Glutamatergic neuron (in vitro differentiated cells): Measurements from ENCODE around the gene ZBTB47. TPM values are rescaled to one million over a fixed set of nuclear protein-coding genes. Genes with fewer than 3 reads are reported as not detected.

Source experiments
- DNase-seq: peaks from one replicate; pipeline ENCODE4 v3.0.0; 2022
- H3K27ac Mint-ChIP-seq: one replicate; pipeline ENCODE4 v1.8.0; 2020; ENCODE audit warnings: mild to moderate bottlenecking, mixed read lengths, inconsistent platforms; ENCODE audit not compliant: unreplicated experiment
- H3K27me3 Mint-ChIP-seq: one replicate; pipeline ENCODE4 v1.8.0; 2020; ENCODE audit warnings: mild to moderate bottlenecking, moderate library complexity, mixed read lengths, inconsistent platforms; ENCODE audit not compliant: unreplicated experiment
- H3K36me3 Mint-ChIP-seq: one replicate; pipeline ENCODE4 v1.8.0; 2020; ENCODE audit warnings: mild to moderate bottlenecking, mixed read lengths, inconsistent platforms; ENCODE audit not compliant: unreplicated experiment
- H3K4me1 Mint-ChIP-seq: one replicate; pipeline ENCODE4 v1.8.0; 2020; ENCODE audit warnings: mild to moderate bottlenecking, low read depth, mixed read lengths, inconsistent platforms; ENCODE audit not compliant: unreplicated experiment
- H3K4me3 Mint-ChIP-seq: one replicate; pipeline ENCODE4 v1.8.0; 2020; ENCODE audit warnings: mild to moderate bottlenecking, mixed read lengths, inconsistent platforms; ENCODE audit not compliant: unreplicated experiment
- H3K9me3 Mint-ChIP-seq: one replicate; pipeline ENCODE4 v1.8.0; 2020; ENCODE audit warnings: mild to moderate bottlenecking, moderate library complexity, mixed read lengths, inconsistent platforms; ENCODE audit not compliant: unreplicated experiment
- total RNA-seq: library from RNA; stranded (reverse); fragmentation: NEBNext Ultra II Directional; extraction: Animal tissue kit (Norgen Biotek cat#: 25700); gene quantifications from one replicate; pipeline ENCODE4 v1.2.1, GENCODE V29; 2021; ENCODE audit not compliant: unreplicated experiment
- TF ChIP-seq, protein P1 (sequence below): fragments of 200-600 bp; sonication (generic); IDR thresholded peaks from one replicate; pipeline ENCODE4 v1.5.0; 2021; ENCODE audit not compliant: partially characterized antibody, unreplicated experiment

Gene ZBTB47
- total RNA-seq, 1 donor from 2014 or later, result 9.7 TPM

DNA sequence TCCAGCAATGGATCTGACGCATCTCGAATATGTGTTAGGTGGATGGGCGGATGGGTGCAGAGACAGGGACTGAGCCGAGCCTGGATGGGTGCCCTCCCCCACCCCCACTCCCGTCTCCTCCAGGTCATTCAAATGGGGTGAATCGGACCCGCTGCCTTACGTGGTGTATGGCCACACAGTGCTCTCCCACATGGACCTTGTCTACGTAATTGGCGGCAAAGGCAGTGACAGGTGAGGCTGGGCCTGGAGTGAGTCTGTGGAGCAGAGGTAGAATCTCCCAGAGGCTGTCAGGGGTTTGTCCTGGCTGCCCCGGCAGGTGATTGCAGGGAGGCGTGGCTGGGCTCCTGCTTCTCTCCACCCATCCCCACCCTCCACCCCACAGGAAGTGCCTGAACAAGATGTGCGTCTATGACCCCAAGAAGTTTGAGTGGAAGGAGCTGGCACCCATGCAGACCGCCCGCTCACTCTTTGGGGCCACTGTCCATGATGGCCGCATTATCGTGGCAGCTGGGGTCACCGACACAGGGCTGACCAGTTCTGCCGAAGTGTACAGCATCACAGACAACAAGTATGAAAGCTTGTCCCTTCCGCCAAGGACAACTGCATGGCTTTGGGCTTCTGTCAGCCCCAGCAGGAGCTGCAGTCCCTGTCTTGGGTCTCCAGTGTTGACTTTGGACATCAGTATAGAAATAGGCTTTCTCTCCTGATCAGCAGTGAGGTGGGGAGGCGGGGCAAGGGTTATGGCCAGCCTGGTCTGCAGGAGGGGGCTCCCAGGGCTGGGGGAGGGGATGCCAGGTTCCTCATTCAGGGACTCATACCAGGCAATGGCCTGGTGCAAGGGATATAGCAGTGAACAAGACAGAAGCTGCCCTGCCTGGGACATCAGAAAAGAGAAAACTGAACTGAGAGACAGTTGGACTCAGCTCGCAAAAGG is 35.3 kb downstream of the ZBTB47 start:
- TF ChIP-seq, protein P1, sequence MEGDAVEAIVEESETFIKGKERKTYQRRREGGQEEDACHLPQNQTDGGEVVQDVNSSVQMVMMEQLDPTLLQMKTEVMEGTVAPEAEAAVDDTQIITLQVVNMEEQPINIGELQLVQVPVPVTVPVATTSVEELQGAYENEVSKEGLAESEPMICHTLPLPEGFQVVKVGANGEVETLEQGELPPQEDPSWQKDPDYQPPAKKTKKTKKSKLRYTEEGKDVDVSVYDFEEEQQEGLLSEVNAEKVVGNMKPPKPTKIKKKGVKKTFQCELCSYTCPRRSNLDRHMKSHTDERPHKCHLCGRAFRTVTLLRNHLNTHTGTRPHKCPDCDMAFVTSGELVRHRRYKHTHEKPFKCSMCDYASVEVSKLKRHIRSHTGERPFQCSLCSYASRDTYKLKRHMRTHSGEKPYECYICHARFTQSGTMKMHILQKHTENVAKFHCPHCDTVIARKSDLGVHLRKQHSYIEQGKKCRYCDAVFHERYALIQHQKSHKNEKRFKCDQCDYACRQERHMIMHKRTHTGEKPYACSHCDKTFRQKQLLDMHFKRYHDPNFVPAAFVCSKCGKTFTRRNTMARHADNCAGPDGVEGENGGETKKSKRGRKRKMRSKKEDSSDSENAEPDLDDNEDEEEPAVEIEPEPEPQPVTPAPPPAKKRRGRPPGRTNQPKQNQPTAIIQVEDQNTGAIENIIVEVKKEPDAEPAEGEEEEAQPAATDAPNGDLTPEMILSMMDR, result no peak
- Mint-ChIP-seq H3K27me3 (peaks cover 10% of the 10 kb centered on the region), H3K4me3 (no peak overlapping the region), H3K4me1 (peaks cover 34% of the 10 kb centered on the region), H3K9me3 (peaks cover 16% of the 10 kb centered on the region), H3K36me3 (no peaks in the 10 kb centered on the region), H3K27ac (peak overlapping the region; percentile 77)
- no peak for DNase-seq

DNA sequence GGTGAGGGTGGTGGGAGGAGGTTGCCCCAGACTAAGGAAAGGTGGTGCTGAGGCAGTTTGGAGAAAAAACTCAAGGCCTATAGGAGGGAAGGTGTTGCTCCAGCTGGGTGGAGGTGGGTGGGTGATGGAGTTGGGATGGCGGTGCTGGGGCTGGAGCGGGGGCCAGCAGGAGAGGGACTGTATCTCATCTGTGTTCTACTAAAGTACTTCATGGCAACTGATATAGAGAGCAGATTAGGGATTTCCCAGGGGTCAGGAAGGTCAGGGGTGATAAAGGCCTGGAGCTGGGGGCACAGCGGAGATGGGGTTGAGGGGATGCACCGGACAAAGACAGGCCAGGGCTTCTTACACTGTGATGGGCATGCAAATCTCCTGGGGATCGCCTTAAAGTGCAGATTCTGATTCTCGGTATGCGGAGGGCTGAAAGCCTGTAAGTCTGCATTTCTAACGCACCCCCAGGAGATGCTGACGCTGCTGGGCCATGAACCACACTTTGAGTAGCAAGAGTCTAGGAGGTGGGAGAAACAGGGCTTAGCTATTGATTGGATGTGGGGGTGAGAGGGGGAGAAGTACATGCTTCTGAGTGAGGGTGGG is 36.0 kb downstream of the ZBTB47 start:
- peak overlapping the region; percentile 77 for H3K27ac Mint-ChIP-seq
- H3K27me3 Mint-ChIP-seq, result peaks cover 10% of the 10 kb centered on the region
- peak overlapping the region; percentile 51 for H3K4me3 Mint-ChIP-seq
- H3K9me3 Mint-ChIP-seq, result peaks cover 16% of the 10 kb centered on the region
- no peak for DNase-seq
- peaks cover 34% of the 10 kb centered on the region for H3K4me1 Mint-ChIP-seq
- TF ChIP-seq, protein P1, result no peak
- H3K36me3 Mint-ChIP-seq, result no peaks in the 10 kb centered on the region

DNA sequence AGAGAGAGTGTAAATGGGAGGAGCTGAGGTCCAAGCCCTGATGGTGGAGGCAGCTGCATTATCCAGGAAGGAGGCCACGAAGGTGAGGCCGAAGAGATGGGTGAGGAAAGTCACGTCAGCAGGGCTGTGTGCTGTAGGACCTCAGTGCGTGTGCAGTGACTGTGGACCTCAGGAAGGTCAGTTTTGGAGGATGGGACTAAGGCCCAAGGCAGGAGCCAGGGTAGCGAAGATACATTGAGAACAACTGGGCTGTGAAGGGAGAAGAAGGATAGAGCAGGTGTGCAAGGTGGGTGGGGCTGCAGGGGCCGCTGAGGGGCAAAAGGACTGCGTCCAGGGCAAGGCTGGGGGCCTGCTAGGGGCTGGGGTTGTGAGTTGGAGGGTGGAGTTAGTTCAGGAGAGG is 36.7 kb downstream of the ZBTB47 start:
- peak overlapping the region; percentile 77 for H3K27ac Mint-ChIP-seq
- no peaks in the 10 kb centered on the region for H3K36me3 Mint-ChIP-seq
- H3K4me1 Mint-ChIP-seq, result peaks cover 34% of the 10 kb centered on the region
- peaks cover 16% of the 10 kb centered on the region for H3K9me3 Mint-ChIP-seq
- peak overlapping the region; percentile 51 for H3K4me3 Mint-ChIP-seq
- no peak for DNase-seq
- H3K27me3 Mint-ChIP-seq, result peaks cover 10% of the 10 kb centered on the region
- TF ChIP-seq, protein P1, result no peak

DNA sequence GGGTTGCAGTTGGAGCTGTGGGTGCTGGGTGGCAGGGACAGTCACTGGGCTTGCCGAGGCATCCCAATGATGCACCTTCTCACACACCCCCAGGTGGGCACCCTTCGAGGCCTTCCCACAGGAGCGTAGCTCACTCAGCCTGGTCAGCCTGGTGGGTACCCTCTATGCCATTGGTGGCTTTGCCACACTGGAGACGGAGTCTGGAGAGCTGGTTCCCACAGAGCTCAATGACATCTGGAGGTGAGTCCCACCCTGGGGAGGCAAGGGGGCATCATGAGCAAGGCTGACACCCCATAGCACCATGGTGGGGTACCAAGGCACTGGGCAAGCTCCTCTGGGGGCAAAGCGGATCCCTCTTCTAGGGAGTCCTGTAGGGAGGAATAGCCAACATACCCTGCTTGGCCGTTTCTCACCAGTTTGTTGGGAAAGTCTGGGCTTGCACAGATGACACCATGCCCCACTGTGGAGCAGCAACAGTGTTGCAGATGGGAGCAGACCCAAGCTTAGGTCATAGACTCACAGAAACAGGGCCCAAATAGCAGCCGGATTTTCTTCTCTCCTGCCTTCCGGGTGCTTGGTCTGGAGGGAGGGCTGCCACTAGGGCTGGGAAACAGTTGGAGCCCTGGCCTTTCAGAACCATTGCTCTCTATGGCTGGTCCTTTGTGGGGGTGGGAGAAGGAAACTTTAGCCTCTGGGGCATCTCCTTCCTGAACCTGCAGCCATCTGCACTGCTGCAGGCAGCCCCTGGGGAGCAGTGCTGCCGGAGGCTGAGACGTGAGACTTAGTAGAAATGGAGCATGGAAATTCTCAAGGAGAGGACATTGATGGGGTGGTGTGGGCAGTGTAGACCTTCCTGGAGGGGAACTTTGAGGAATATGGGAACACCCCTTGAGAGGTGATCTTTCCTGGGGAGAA is 37.5 kb downstream of the ZBTB47 start:
- H3K4me1 Mint-ChIP-seq, result peaks cover 32% of the 10 kb centered on the region
- H3K27ac Mint-ChIP-seq, result peak overlapping the region; percentile 29
- H3K9me3 Mint-ChIP-seq, result peaks cover 16% of the 10 kb centered on the region
- TF ChIP-seq, protein P1, result no peak
- no peak overlapping the region for H3K4me3 Mint-ChIP-seq
- H3K27me3 Mint-ChIP-seq, result peaks cover 10% of the 10 kb centered on the region
- H3K36me3 Mint-ChIP-seq, result no peaks in the 10 kb centered on the region
- DNase-seq, result no peak
